Measurements from ENCODE around the gene HNF4A.

The HNF4A gene

DNA sequence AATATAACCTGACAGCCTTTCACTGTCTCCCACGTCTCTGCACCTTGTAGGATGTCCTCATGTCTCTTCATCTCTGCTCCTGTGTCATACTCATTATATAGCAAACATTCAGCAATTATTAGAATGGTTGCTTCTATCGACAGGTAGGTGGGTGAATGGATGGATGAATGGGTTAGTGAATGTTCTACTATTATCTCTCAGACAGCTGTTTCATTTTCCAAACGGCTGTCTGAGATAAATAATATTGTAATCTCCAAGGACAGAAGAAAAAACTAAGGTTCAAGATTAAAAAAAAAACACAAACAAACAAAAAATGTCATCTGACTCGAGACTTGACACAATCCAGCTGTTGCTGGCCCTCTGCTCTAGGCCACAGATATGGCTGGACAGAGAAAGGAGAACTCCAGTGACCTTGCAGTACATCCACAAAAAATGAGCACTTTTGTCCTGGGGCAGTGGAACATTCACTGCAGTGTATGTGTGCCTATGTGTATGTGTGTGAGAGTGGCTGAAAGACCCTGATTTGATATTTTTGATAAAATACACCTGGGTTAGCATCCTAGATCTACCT is 2.1 kb downstream of the HNF4A start:
- H3K27me3 Mint-ChIP-seq (ENCODE audit: low read depth) = peaks cover 4% of the 10 kb centered on the region
- no peak overlapping the region for H3K4me3 Mint-ChIP-seq
- no peaks in the 10 kb centered on the region for H3K9me3 Mint-ChIP-seq

DNA sequence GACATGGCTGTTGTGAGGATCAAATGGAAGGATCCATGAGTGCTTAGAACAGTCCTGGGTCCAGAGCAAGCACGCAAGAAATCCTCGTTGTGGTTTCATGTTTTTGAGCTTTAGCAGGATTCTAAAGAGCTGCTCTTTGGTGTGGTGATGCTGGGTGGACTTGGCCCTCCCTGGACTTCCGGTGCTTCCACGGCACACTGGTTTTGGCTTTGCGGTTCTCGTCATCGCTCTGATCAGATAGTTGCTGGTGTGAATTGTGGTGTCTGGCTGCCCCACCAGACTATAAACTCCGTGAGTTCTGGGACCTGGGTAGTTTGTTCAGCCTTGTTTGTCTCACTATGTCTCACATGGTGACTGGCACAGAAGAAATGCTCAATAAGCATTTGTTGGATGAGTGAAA is 3.3 kb downstream of the HNF4A start:
- Mint-ChIP-seq H3K4me3 (no peak overlapping the region), H3K27me3 (ENCODE audit: low read depth) (peaks cover 4% of the 10 kb centered on the region), H3K9me3 (no peaks in the 10 kb centered on the region), H3K36me3 (ENCODE audit: low read depth) (no peaks in the 10 kb centered on the region), H3K27ac (no peak overlapping the region), H3K4me1 (ENCODE audit: low read depth) (no peaks in the 10 kb centered on the region)
- no peak for DNase-seq (ENCODE audit: low spot score)

More for the DNA sequence above, 2.1 kb downstream of the HNF4A start:
- Mint-ChIP-seq H3K36me3 (ENCODE audit: low read depth) (no peaks in the 10 kb centered on the region), H3K4me1 (ENCODE audit: low read depth) (no peaks in the 10 kb centered on the region), H3K27ac (no peak overlapping the region)
- no peak for DNase-seq (ENCODE audit: low spot score)

DNA sequence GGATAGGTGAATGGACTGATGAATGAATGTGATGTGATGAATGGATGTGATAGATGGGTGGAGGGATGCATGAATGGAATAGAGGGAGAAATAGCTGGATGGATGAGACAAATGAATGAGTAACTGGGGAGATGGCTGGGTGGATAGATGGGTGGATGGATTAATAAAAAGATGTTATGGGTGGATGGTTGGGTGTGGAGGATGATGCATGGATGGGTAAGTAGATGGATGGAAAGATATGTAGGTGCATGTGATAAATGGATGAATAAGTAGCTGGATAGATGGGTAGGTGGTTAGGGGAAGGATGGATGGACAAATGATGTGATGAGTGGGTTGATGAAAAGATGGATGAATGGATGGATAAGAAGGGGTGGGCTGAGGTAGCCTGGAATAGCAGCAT is 4.7 kb downstream of the HNF4A start:
- Mint-ChIP-seq H3K9me3 (no peaks in the 10 kb centered on the region), H3K4me3 (no peak overlapping the region), H3K4me1 (ENCODE audit: low read depth) (no peaks in the 10 kb centered on the region), H3K27me3 (ENCODE audit: low read depth) (peaks cover 4% of the 10 kb centered on the region), H3K36me3 (ENCODE audit: low read depth) (no peaks in the 10 kb centered on the region), H3K27ac (no peak overlapping the region)
- no peak for DNase-seq (ENCODE audit: low spot score)

DNA sequence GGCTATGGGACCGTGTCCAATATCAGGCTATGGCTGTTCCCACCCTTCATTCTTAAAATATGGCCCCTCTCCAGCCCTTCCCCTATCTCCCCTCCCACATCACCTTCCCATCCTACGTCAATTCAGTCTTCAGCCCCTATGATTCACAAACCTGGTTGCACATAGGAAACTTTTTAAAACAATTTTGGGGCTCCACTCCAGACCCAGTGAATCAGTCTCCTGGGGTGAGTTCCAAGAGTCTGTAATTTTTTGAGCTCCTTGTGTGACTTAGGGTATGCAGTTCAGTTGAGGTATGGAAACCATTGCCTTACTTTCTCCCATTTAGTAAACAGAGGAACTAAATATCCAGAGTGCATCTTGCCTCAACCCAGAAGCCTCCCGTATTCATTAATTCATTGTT is 5.5 kb downstream of the HNF4A start:
- Mint-ChIP-seq H3K9me3 (no peaks in the 10 kb centered on the region), H3K27ac (no peak overlapping the region), H3K36me3 (ENCODE audit: low read depth) (no peaks in the 10 kb centered on the region), H3K4me3 (no peak overlapping the region), H3K27me3 (ENCODE audit: low read depth) (peaks cover 4% of the 10 kb centered on the region), H3K4me1 (ENCODE audit: low read depth) (no peaks in the 10 kb centered on the region)
- DNase-seq (ENCODE audit: low spot score) = no peak

DNA sequence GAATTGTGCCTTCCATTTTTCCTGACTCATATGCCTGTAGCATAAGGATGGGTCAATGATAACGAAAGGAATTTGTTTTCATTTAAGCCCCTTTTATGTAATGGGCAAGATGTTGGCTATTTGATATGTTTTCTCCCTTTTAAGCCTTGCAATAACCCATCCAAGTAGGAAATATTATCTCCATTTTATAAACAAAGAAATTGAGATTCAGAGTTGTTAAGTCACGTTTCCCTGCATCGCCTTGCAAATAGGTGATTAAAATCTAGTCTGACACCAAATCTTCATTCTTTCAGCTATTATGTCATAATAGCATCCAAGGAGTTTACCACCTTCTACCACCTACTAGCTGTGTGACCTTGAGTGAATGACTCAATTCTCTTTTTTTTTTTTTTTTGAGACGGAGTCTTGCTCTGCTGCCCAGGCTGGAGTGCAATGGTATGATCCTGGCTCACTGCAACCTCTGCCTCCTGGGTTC is 7.0 kb downstream of the HNF4A start:
- Mint-ChIP-seq H3K27ac (no peak overlapping the region), H3K36me3 (ENCODE audit: low read depth) (no peaks in the 10 kb centered on the region), H3K27me3 (ENCODE audit: low read depth) (peaks cover 4% of the 10 kb centered on the region), H3K4me1 (ENCODE audit: low read depth) (no peaks in the 10 kb centered on the region), H3K9me3 (no peaks in the 10 kb centered on the region), H3K4me3 (no peak overlapping the region)
- no peak for DNase-seq (ENCODE audit: low spot score)

DNA sequence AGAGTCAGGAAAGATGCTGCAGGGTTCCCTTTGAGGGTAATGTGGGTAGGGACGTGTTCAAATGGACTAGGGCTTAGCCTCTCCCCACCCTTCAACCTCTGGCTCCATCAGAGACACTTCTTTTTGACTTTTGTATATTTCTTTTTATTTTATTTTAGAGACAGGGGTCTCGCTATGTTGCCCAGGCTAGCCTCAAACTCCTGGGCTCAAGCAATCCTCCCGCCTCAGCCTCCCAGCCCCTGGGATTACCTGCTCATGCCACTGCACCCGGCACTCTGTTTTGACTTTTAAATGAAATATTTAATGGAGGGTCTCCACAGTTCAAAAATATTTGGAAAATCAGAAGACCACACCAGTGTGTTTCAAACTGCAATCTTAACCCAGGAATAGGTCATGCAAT is 8.6 kb downstream of the HNF4A start:
- Mint-ChIP-seq H3K4me3 (no peak overlapping the region), H3K9me3 (no peaks in the 10 kb centered on the region), H3K27me3 (ENCODE audit: low read depth) (peaks cover 2% of the 10 kb centered on the region), H3K4me1 (ENCODE audit: low read depth) (no peaks in the 10 kb centered on the region), H3K27ac (no peak overlapping the region), H3K36me3 (ENCODE audit: low read depth) (no peaks in the 10 kb centered on the region)
- no peak for DNase-seq (ENCODE audit: low spot score)

DNA sequence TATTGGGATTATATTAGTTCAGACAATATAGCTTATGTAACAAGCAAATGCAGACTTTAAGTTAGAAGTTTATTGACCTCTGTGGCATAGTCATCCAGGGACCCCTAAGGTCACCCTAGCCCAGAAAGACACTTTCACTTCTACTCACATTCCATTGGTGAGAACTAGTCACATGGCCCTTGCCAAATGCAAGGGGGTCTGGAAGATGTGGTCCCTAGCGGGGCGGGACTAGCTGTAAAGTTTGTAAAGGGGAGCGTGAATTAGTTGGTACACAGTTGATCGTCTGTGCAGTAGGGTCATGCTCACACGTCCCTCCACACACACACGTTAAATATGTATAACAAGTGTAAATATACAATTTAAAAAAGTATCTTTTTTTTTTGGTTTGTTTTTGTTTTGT is 9.3 kb downstream of the HNF4A start:
- H3K9me3 Mint-ChIP-seq = no peaks in the 10 kb centered on the region
- no peaks in the 10 kb centered on the region for H3K4me1 Mint-ChIP-seq (ENCODE audit: low read depth)
- no peak overlapping the region for H3K4me3 Mint-ChIP-seq
- no peak overlapping the region for H3K27ac Mint-ChIP-seq
- no peaks in the 10 kb centered on the region for H3K36me3 Mint-ChIP-seq (ENCODE audit: low read depth)
- peaks cover 2% of the 10 kb centered on the region for H3K27me3 Mint-ChIP-seq (ENCODE audit: low read depth)
- no peak for DNase-seq (ENCODE audit: low spot score)

DNA sequence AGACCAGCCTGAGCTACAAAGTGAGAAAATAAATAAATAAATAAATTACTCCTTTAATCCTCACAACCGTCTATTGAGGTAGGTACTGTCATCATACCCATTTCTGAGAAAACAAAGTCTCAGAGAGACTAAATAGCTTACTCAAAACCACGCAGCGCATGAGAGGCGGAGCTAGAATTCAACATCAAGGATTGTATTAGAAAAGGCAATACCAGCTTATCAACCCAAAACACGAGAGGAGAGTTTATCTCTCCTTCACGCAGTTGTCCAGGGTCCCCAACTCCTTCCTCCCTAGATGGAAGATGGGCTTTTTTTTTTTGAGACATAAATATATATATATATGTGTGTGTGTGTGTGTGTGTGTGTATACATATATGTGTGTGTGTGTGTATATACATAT is 12.2 kb downstream of the HNF4A start:
- H3K27me3 Mint-ChIP-seq (ENCODE audit: low read depth) = no peaks in the 10 kb centered on the region
- no peaks in the 10 kb centered on the region for H3K4me1 Mint-ChIP-seq (ENCODE audit: low read depth)
- H3K36me3 Mint-ChIP-seq (ENCODE audit: low read depth) = no peaks in the 10 kb centered on the region
- DNase-seq (ENCODE audit: low spot score) = no peak
- H3K4me3 Mint-ChIP-seq = no peak overlapping the region
- no peaks in the 10 kb centered on the region for H3K9me3 Mint-ChIP-seq
- no peak overlapping the region for H3K27ac Mint-ChIP-seq

DNA sequence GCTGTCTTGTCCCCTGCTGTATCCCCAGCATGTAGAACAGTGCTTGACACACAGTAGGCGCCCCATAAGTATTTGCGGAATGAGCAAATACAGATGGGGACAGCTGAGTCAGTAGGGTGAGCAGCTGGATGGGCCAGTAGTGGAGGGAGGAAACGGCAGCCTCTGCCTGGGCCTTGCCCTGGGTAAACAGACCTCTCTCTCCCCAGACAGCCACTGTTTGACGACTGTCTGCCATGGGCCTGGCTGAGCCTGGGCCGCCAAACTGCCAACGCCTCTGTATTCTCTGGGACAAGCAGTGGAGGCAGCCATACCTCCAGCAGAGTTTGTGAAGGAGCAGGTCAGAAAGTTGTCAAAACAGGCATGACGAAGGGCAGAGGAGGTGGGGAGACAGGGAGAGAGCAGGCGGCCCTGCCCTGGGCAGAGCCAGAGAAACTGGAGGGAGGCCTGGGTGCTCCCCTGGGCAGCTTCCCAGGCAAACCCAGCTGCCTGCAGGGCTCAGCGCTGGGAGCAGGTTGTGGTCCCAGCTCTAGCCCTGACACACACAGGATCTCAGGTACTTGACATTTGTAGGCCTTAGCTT is 15.2 kb downstream of the HNF4A start:
- no peak overlapping the region for H3K27ac Mint-ChIP-seq
- DNase-seq (ENCODE audit: low spot score) = no peak
- H3K4me1 Mint-ChIP-seq (ENCODE audit: low read depth) = no peaks in the 10 kb centered on the region
- H3K4me3 Mint-ChIP-seq = no peak overlapping the region
- H3K9me3 Mint-ChIP-seq = no peaks in the 10 kb centered on the region
- H3K27me3 Mint-ChIP-seq (ENCODE audit: low read depth) = peaks cover 4% of the 10 kb centered on the region
- H3K36me3 Mint-ChIP-seq (ENCODE audit: low read depth) = no peaks in the 10 kb centered on the region

DNA sequence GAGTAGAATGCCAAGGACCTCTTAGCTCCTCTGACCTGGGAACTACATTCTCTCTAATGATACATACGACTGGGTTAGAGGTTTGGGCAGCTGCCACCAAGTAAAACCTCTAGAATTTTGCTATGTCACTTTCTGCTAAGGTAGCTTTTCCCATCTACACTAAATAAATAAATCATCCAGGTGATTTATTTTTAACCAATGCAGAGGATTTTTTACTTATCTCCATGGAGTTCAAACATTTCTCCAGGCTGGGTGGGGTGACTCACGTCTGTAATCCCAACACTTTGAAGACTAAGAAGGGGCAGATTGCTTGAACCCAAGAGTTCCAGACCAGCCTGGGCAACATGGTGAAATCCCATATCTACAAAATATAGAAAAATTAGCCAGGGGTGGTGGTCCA is 27.1 kb downstream of the HNF4A start:
- H3K4me1 Mint-ChIP-seq (ENCODE audit: low read depth) = peaks cover 2% of the 10 kb centered on the region

DNA sequence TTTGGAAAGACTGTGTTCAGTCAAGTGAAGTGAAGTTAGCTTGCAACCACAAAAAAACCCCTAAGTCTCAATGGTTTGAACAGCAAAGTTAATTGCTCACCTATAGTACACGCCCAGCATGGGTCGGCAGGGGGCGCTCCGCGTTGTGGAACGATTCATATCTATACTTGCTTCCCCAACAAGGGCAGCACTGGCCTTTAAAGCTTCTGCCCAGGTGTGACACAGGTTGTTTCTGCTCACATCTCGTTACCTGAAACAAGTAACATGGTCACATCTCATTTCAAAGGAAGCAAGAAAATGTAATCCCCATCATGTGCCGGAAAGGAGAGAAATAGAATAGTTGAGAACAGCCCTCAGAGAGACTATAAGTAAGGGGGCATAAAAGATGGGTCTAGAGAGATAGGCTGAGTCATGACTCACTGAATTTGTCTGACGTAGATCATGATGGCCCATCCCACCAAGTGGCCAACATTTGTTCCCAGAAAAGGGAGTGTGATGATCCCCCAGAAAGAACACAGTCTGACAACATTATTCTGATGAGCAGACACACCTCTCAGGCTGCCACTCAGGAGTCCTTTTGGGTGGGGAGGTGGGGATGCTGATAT is 29.0 kb downstream of the HNF4A start:
- no peaks in the 10 kb centered on the region for H3K36me3 Mint-ChIP-seq (ENCODE audit: low read depth)

More for the DNA sequence above, 27.1 kb downstream of the HNF4A start:
- Mint-ChIP-seq H3K36me3 (ENCODE audit: low read depth) (no peaks in the 10 kb centered on the region), H3K9me3 (no peaks in the 10 kb centered on the region), H3K27ac (no peak overlapping the region), H3K4me3 (no peak overlapping the region), H3K27me3 (ENCODE audit: low read depth) (peaks cover 1% of the 10 kb centered on the region)
- no peak for DNase-seq (ENCODE audit: low spot score)

DNA sequence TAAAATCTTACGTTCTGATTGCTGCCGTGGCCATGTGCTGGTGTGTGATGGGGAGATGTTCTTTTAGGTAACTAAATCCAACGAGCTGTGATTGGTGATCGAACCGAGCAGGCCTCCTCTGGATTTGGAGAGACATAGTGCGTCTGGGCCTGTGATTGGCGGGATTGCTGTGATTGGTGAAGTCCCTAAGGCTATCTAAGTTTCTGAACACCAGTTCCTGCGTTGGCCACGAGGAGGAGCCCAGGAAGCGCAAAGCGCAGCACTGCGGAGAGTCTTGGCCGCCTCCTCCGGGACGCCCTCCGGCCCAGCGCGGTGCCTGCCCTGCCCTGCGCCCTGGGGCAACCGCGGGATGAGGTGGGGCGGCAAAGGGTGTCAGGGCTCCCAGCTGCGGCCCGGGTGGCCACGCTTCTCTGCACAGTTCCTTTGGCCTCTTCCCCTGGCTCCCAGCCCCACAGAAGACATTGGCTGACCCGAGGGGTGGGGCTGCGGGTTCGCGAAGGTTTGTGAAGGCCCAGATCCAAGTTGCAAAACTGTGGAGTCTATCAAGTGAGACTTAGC is 33.0 kb downstream of the HNF4A start:
- Mint-ChIP-seq H3K4me3 (no peak overlapping the region), H3K9me3 (no peaks in the 10 kb centered on the region), H3K4me1 (ENCODE audit: low read depth) (peaks cover 4% of the 10 kb centered on the region), H3K27me3 (ENCODE audit: low read depth) (peaks cover 10% of the 10 kb centered on the region), H3K36me3 (ENCODE audit: low read depth) (no peaks in the 10 kb centered on the region), H3K27ac (no peak overlapping the region)
- peak; percentile 62 for DNase-seq (ENCODE audit: low spot score)

More for the DNA sequence above, 29.0 kb downstream of the HNF4A start:
- DNase-seq (ENCODE audit: low spot score) = peak; percentile 66
- Mint-ChIP-seq H3K4me3 (no peak overlapping the region), H3K9me3 (no peaks in the 10 kb centered on the region), H3K27me3 (ENCODE audit: low read depth) (peaks cover 9% of the 10 kb centered on the region), H3K27ac (no peak overlapping the region), H3K4me1 (ENCODE audit: low read depth) (peaks cover 4% of the 10 kb centered on the region)

DNA sequence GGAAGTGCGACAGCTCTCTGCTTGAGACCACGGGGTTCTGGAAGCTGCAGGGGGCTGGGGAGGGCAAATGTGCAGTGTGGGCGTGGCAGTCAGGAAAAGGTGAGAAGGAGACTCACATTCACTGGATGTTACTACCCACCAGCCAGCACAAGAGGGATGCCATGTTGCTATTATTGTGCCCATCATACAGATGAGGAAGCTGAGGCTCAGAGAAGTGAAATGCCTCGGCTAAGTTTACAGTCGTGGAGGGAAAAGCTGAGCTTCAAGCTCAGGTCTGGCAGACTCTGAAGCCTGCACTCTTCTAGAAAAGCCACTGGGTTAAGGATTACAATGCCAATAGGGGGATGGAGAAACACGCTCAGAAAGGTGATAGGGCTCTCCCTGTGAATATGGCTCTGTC is 34.4 kb downstream of the HNF4A start:
- Mint-ChIP-seq H3K27me3 (ENCODE audit: low read depth) (peaks cover 10% of the 10 kb centered on the region), H3K36me3 (ENCODE audit: low read depth) (no peaks in the 10 kb centered on the region), H3K4me1 (ENCODE audit: low read depth) (peaks cover 2% of the 10 kb centered on the region), H3K27ac (no peak overlapping the region), H3K9me3 (no peaks in the 10 kb centered on the region), H3K4me3 (no peak overlapping the region)
- DNase-seq (ENCODE audit: low spot score) = no peak

DNA sequence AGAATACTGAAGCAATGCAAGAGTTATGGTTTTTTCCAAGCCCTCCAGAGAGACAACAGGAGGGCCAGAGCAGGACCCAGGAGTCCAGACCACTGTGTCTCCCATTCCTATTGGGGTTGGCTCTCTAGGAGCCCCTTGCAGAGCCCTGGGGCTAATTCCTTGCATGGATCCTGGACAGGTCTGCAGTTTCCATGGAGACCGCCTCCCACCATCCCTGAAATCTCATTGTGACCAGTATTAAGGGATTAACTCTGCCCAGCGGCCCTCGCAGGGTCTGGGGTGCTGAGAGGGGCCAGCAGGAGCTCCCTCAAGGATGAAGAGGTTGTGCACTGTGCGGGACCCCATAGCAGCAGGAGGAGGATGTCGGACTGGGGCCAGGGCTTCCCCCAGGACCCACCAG is 34.8 kb downstream of the HNF4A start:
- Mint-ChIP-seq H3K4me3 (no peak overlapping the region), H3K4me1 (ENCODE audit: low read depth) (peaks cover 2% of the 10 kb centered on the region), H3K27me3 (ENCODE audit: low read depth) (peaks cover 10% of the 10 kb centered on the region), H3K27ac (no peak overlapping the region), H3K36me3 (ENCODE audit: low read depth) (no peaks in the 10 kb centered on the region), H3K9me3 (no peaks in the 10 kb centered on the region)
- no peak for DNase-seq (ENCODE audit: low spot score)
